Amygdala (tissue), 56 donors: ENCODE results near the gene TACC3.

Source experiments
- DNase-seq, 56 donors: peaks; one replicate each; lab custom pipeline; 2025; lab: John Stamatoyannopoulos, UW

TACC3 gene

DNA sequence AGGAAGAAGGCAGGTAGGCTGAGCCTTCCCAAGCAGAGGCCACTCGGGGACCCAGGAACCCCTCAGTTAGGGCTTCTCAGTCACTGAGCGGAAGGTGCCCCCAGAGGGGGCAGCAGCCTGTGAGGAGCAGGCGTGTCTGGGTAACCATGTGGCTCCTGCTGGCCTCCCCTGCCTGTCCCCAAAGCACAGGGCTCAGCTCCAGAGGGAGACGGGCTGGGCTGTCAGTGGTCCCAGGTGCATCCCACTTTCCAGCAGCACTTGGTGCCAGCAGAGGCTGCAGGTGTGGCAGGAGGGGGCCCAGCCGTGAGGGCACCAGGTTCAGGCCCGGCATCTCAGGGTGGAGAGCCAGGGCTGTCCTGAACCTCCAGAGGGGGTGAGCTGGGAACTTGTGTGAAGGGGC lies 22.7 kb downstream of the TACC3 start:
- DNase-seq: no peak

DNA sequence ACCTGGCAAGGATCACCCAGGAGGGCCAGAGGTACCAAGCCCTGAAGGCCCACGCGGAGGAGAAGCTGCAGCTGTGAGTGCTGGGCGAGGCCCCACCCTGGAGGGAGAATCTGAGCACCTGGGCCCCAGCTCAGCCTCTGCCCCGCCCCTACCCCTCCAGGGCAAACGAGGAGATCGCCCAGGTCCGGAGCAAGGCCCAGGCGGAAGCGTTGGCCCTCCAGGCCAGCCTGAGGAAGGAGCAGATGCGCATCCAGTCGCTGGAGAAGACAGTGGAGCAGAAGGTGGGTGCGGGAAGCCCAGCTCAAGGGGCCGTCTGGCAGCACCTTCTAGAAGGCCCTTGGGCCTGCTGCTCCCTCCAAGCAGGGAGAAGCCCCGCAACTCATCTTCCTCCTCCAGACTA lies 23.2 kb downstream of the TACC3 start:
- DNase-seq: no peak

DNA sequence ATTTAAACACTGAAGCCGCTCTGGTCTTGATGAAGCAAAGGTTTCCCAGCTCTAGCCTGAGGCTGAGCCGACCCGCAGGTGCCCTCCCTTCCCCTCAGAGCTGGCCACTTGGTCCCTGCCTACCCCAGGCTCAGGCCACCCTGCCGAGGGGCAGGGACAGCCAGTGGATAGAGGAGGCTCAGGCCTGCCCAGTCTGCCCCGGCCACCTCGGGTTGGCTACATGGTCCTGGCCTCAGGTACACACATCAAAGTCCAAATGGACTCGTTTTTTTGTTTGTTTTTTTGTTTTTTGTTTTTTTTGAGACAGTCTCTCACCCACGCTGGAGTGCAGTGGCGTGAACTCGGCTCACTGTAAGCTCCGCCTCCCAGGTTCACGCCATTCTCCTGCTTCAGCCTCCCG lies 23.8 kb downstream of the TACC3 start:
- DNase-seq: no peak

DNA sequence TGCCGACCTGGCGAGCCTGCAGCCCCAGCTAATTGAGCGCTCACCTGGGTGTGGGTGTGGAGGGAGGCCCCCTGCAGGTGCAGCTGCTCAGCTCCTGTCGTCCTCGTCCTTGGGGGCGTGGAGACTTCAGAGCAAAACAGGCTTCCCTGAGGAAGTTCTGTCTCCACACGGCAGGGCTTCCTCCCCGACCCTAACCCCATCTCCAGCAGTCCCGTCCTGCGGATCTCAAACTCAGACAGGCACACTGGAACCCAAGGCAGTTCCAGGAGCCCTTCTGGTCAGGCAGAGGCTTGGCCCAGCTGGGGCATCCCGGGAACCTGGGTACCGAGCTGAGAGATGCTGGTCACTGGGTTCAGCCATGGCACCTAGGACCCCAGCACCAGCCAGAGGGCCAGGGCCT lies 24.4 kb downstream of the TACC3 start:
- no peak for DNase-seq

DNA sequence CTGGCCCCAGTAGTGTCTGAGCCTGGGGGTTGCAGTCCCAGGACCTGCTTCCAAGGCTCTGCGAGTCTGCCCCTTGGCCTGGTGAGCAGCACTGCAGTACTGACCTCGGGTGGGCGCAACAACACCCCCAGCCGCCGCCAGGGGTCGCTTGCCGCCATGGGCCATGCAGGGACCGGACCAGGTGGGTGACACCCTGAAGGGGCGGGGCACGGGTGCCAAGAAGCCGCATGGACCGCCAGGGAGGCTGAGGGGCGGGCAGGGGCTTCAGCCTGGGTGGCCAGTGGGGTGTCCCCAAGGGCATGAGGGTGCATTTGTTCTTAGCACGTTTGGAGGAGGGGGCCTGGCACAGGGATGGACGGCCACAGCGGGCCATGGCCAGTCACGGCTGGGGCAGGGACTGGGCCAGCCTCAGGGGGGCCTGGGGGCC lies 25.0 kb downstream of the TACC3 start:
- DNase-seq: peak in 28 of 56 donors; percentile 15 to 75 (median 32)

DNA sequence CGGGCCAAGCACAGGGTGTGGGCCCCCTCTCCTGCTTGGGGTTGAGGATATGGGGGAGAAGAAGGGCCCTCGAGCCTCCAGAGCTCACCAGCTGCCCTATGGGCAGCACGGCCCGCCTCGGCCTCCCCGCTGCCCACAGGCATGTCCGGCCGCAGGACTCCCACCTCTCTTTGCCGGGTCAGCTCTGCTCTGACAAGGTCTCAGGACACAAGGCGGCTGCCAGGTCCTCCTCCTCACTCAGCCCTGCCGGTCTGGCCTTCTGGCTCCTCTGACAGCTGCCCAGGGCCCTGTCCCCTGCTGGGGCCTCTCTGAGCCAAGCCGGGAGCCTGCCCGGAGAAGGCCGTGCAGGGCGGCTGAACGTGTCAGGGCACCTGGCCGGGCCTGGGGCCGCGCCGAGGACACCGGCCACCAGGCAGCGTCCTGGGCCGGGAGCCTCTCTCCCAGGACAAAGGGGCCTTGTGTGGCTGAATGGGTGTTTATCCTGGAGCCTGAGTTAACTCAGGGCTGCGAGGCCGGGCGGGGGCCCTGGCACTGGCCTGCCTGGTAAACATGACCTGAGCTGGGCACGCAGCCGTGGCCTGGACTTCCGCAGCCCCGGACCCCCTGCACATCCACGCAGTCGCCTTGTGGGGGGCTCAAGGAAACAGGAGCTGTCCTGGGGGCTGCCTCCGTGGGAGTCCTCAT lies 25.7 kb downstream of the TACC3 start:
- DNase-seq: peak in 24 of 56 donors; percentile 15 to 74 (median 42)

DNA sequence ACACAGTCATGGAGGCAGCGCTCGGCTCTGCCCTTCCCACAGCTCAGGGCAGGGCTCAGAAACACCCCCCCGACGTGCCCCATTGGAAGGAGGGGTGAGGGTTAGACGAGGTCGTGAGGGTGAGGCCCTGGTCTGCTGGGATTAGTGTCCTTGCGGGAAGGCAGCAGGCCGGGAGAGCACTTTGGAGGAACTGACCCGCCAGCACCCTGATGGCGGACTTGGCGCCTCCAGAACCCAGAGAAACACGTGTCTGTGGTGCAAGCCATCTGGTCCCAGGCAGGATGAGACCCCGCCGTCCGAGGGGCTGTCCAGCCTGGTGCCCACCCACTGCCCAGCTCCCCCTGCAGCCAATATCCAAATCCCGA lies 26.3 kb downstream of the TACC3 start:
- DNase-seq: no peak

DNA sequence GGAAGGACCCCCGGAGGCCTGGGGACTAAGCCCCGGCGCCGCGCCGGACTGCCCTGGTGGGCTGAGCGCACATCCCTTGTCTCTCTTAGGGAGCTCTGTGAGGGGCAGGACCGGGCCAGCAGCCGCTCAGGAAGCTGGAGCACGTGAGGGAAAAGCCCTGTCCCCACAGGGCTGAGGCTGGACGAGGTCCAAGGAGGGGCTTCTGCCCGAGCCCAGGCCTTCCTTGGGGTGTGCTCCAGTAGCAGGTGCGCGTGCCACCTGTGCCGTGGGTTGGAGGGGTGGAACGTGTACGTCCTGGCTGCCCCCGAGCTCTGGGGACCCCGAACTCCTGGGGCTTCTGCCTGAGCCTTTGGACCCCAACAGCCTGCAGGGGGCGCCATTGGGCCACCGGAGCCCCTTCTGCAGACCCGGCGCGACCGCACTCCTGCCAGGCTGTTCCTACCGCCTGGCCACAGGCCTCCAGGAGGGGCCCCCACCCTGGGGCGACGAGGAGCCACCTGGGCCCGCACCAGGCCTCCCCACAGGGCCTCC lies 27.2 kb downstream of the TACC3 start:
- peak in 36 of 56 donors; percentile 12 to 83 (median 34) for DNase-seq

DNA sequence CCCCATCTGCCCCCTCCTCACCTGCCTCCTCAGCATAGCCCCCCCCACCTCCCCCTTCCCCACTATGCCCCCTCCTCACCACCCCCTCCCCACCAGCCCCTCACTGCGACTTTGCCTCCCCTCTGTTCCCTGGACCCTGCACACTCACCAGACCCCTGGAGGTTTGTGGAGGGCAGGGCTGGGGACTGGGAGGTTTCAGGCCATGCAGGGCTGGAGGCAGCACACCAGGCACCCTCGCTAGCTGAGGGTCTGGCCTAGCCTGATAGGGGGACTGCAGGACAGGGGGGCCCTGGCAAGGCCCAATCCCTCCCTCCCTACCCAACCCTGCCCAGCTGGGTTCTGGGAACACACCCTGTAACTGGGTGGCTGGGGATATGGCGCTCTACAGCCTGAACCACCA lies 28.0 kb downstream of the TACC3 start:
- no peak for DNase-seq

DNA sequence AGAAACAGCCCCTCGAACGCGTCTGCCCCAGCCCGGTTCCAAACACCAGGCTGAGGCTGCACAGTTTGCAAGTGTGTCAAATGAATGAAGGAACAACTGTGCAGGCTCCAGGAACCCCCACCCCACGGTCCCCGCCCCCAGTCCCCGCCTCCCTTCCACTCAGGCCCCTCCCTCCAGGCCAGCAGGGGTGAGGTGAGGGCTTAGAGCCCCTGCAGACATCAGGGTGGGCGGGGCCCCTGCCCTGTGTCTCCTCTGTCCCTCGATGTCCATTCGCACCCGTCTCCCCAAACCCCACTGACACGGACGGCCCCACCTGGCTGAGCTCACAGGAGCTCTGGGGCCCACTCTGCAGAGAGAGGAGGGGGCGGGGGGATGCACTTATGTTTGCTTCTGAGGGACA lies 28.5 kb downstream of the TACC3 start:
- no peak for DNase-seq

DNA sequence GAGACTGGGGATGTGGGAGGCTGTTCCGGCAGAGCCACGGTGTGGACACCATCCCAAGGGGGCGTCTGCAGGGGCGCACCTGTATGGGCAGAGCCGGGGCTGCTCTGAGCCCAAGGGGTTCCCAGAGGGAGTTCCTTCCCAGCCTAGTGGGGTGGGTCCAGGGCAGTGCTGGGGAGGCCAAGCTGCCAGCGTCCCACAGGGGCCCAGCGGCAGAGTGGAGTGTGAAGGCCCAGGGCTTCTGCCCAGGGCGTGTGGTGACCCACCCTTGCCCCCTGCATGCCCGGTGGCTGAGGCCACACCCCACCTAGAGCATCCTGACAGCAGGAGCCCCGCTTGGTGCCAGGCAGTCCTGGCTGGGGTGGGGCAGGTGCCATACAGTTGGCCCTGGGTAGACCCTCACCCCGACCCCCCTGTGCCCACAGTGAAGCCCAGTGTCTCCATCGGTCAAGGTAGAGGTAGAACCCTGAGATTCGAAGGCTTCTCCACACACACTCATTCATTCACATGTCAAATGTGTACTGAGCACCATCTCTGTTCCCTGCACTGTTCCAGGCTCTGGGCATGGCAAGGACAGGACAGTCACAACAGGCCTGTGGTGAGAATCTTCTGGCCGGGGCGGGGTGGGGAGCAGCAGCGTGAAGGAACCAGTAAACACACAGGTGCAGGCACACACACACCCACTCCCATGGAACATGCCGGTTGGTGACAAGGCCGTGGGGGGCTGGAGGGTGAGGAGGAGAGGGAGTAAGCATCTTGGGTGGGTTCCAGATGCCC lies 29.2 kb downstream of the TACC3 start:
- DNase-seq: no peak

DNA sequence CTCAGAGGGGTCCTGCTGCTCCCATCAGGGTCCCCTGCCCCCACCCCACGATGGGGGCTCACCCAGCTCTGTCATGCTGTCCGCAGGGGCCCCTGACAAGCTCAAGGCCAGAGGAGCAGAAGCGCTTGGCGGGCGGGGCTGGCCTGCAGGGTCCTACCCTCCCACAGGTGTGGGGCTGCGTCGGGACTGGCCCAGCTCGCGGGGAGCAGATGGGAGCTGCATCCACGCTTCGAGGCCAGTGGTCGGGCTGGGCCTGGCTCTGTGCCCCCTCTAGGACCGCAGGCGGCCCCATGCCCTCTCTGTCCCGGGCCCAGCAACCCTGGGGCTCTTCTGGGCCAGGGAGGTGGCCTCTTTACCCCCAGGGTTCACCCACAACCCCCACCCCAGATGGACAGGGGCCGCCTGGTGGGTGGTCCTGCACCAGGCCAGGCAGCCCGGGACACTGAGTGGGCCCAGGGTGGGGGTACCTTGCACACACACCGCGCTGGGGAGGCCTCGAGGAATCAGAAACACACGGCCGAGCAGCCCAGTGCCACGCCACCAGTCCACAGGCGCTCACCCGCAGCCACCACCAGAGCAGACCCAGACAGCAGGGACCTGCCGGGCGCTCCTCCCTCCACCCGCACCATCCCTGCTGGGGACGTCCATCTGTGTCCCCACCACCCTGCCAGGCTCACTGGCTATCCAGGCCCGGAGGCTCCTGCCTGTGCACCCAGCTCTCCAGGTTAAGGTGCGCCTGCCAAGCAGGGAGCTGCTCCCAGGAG lies 30.0 kb downstream of the TACC3 start:
- no peak for DNase-seq

DNA sequence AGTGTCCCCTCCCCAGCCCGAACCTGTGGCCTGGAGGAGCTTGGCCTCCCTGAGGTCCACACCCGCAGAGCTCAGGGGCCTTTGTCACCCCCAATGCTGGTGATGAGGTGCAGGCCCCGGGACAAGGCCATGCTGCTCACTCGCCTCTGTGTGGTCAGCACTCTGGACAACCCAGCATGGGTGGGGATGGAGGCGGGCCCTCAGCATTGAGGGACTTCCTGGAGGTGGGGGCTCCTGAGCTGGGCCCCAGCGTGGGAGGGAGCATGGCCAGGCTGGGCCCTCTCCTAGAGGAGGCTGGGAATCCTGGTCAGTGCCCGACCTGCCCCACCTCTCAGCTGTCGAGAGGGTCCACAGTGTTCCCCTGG lies 30.6 kb downstream of the TACC3 start:
- no peak for DNase-seq

DNA sequence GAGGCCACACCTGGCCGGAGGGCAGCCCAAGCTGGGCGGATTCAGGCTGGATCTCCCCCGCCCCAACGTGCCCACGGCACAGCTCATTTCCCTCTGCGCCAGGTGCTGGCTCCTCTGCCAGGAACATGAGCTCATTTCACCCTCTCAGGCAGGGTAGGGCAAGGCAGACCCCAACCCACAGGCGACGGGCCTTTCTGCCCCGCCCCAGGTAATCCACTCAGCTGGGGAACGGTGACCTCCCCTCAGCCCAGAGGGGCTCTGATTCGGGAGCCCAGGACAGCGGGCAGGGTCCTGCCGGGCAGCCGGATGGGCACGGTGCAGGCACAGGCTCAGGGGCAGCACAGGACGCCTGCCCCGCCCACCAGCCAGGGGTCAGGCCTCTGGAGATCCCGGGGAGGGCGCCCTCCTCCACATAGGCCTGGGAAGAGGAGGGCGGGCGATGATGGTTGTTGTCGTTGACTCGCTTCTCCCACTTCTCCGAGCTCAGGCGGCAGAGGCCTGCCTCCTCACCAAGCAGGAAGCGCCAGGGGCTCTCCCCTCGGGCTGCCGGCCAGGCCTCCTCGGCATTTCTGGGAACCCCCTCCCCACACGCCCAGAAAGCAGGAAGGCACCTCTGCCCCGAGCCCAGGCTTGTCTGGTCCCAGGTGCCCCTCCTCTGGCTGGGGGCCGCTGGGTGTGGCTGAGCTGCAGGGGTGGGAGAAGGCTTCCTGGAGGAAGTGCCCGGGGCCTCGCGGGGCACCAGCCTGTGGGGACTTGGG lies 31.1 kb downstream of the TACC3 start:
- no peak for DNase-seq

DNA sequence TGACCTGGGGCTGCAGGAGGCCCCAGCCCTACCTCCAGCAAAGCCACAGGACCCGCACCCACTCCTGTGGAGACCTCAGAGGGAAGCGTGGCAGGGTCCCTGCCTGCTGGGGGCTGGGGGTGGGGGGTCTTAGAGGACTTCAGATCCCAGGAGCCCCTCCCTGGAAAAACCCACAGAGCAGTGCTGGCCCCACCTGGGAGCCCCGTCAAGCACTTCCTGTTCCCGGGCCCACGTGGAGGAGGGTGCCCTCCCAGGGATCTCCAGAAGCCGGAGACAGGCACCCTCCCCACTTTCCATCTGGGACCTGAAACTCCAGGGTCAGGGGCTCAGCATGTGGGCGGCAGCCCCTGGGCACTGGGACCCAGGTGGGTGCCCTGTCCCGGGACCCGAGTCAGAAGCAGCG lies 32.0 kb downstream of the TACC3 start:
- no peak for DNase-seq

DNA sequence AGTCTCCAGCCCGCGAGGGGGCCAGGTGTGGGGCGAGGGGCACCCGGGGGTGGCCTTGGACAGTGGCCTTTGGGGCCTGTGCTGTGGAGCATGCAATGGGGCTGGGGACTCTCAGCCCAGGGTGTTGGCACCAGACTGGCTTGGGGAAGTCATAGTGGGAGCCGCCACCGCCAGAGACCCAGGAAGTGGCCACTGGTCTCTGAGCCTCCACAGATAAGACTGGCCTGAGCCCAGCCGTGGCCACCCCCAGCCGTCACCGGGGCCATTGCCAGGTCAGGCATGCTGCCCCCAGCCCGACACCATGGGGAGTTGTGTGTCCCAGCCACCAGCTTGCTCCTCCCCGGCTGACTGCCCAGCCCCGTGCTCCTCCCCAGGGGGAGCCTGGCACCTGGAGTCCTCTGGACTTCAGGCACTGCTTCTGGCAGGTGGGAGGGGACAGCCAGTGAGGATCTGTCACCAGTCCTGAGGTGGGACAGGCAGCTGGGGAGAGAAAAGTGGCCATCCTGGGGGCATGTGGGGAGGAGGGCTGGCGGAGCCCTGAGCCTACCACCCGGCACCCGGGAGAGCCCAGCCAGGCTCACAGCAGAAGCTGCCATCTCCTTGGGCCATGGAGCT lies 32.5 kb downstream of the TACC3 start:
- no peak for DNase-seq

DNA sequence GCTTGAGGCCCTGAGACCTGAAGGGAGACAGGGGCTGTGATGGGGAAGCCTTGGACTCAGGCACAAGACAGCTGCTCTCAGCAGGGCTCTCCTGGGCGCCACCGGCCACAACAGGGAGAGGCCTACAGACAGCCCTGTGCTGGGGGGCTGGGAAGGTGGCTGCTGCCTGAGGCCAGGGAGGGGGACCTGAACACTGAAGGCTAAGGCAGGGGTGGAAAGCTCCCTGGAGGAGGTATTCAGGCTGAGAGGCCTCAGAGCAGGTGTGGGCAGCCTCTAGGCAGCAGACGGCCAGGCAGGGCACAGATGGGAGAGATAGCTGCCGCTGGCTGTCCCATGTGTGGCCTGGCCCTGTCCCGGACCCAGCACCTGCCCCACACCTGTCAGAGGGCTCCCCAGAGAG lies 33.0 kb downstream of the TACC3 start:
- DNase-seq: no peak

DNA sequence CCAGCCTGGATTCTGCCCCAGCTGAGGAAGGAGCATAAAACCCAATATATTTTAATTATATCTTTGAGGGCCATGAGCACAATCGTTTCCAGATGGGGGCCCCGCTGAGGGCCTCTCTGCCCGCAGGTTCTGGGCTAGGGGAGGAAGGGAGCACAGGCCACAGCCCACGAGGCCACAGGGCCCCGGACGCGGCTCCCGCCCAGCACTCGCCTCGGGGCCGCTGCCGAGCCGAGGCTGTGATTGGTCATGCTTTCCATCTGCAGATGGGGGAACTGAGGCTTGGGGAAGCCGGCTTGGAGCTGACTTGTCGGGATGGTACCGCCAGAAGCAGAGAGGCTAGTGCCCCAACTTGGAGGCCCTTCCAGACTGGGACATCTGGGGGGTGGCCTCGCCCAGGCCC lies 34.0 kb downstream of the TACC3 start:
- no peak for DNase-seq

DNA sequence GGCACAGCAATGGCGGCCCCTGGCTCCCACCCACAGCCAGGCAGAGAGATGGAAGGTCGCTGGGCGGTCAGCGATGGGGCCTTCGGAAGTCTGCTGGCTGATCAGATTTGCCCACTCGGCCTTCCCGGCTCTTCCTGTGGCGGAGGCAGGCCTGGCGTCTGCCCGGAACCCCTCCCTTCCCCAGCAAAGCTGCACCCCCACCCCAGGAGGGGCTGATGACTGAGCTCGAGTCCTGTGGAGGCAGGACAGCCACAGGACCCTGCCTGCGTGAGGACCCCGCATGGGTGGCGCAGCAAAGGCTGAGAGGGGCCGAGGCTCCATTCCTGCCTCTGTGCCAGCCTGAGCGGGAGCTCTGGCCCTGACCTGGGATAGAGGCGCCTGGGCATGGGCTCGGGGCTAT lies 34.8 kb downstream of the TACC3 start:
- DNase-seq: no peak
